NOMO-1 treated with DMSO at 0.1 percent for 48 hours (cell line): ENCODE data around the gene KLRC1.
A peak's percentile ranks its signal among the peaks of the same experiment; 100 is the strongest.
"Not testable (repeated sequence)": the region's sequence is repeated elsewhere in the genome, so short reads cannot be mapped to it uniquely, and the experiment has no call there.

ENCODE experiments used
- DNase-seq: peaks from one replicate; lab custom pipeline; 2025; ENCODE audit not compliant: unreplicated experiment; lab: John Stamatoyannopoulos, UW

The KLRC1 gene

GRCh38 chr12:10422159-10422558, 31.0 kb downstream of the KLRC1 start:
- not testable (repeated sequence) for DNase-seq

GRCh38 chr12:10420334-10420733, 32.8 kb downstream of the KLRC1 start, which contains the start of gene KLRC3:
TSS of gene KLRC3 (minus strand) at chr12:10420595. CDS start at chr12:10420550, 45 bp downstream.
- not testable (repeated sequence) for DNase-seq

GRCh38 chr12:10409392-10409791, 43.8 kb downstream of the KLRC1 start, which contains the start of gene KLRC4:
TSS of gene KLRC4 (minus strand) at chr12:10409757. CDS start at chr12:10409575, 182 bp downstream.
- DNase-seq = peak; percentile 32

- DNase-seq = no peak
Observed at GRCh38 chr12:10408842-10409241, 44.3 kb downstream of the KLRC1 start.

GRCh38 chr12:10406725-10407124, 46.5 kb downstream of the KLRC1 start:
- DNase-seq = peak; percentile 84

GRCh38 chr12:10405294-10405693, 47.9 kb downstream of the KLRC1 start:
- DNase-seq = no peak

- DNase-seq = no peak
Observed at GRCh38 chr12:10404798-10405197, 48.4 kb downstream of the KLRC1 start.

GRCh38 chr12:10400829-10401228, 52.3 kb downstream of the KLRC1 start:
- no peak for DNase-seq

- DNase-seq = no peak
Observed at GRCh38 chr12:10398168-10398567, 55.0 kb downstream of the KLRC1 start.

GRCh38 chr12:10397296-10397695, 55.9 kb downstream of the KLRC1 start:
- DNase-seq = no peak

- DNase-seq = not testable (repeated sequence)
Observed at GRCh38 chr12:10396176-10396575, 57.0 kb downstream of the KLRC1 start.
